ENCODE measurements around the gene SLC24A3. TPM values are rescaled to one million over a fixed set of nuclear protein-coding genes. Genes with fewer than 3 reads are reported as not detected.

SLC24A3 gene
- polyA plus RNA-seq, 1 donor (not counting 4 experiments of a cell fraction or from before 2014, with no cell fraction given): 0.17 TPM

DNA sequence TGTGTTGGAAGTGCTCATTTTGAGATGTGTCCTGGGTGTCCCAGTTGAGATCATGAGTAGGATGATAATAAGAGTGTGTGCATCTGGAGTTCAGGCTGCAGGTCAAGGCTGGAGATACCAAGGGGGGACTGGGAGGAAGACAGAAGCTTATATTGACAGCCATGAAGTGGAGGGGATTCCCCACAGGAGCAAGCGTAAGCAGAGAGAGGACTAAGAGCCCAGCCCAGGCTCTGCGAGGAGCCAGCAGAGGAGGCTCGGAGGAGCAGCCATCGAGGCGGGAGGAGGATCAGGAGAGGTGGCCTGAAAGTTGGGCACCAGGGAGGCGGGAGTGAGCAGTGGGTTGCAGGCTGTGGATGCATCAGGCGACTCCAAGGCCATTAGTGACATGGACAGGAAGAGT is 116.2 kb downstream of the SLC24A3 start:
- DNase-seq (ENCODE audit: low read depth, low spot score) (no peak), FAIRE-seq (no peak)
- Histone ChIP-seq H3K9me3 (ENCODE audit: control insufficient read depth, low read depth, low read length) (no peaks in the 10 kb centered on the region), H3K79me2 (ENCODE audit: control insufficient read depth, insufficient read depth, low read length) (no peaks in the 10 kb centered on the region), H3K4me3 (ENCODE audit: control insufficient read depth in 2 of 3, extremely low read depth in 1 of 3, insufficient read depth in 2 of 3, low read depth in 1 of 3, low read length in 3 of 3) (no peak overlapping the region), H2AFZ (ENCODE audit: control insufficient read depth, low read length) (no peak overlapping the region), H3K27ac (ENCODE audit: control insufficient read depth, insufficient read depth, low read length) (no peak overlapping the region), H3K4me2 (ENCODE audit: control insufficient read depth, extremely low read depth, insufficient read depth, low read depth, low read length) (no peak overlapping the region), H3K27me3 (ENCODE audit: control insufficient read depth, extremely low read depth, insufficient read depth, low read length) (no peaks in the 10 kb centered on the region), H3K9ac (ENCODE audit: control insufficient read depth, extremely low read depth, insufficient read depth, low read length) (no peak overlapping the region), H4K20me1 (ENCODE audit: control insufficient read depth, extremely low read depth, insufficient read depth, low read length) (no peaks in the 10 kb centered on the region), H3K4me1 (ENCODE audit: control insufficient read depth, extremely low read depth, insufficient read depth, low read length) (no peaks in the 10 kb centered on the region), H3K36me3 (ENCODE audit: control insufficient read depth in 2 of 2, extremely low read depth in 1 of 2, insufficient read depth in 2 of 2, low read length in 2 of 2) (no peaks in the 10 kb centered on the region), H3K9me1 (ENCODE audit: control insufficient read depth, extremely low read depth, insufficient read depth, low read length) (no peaks in the 10 kb centered on the region)
- TF ChIP-seq, protein P1, sequence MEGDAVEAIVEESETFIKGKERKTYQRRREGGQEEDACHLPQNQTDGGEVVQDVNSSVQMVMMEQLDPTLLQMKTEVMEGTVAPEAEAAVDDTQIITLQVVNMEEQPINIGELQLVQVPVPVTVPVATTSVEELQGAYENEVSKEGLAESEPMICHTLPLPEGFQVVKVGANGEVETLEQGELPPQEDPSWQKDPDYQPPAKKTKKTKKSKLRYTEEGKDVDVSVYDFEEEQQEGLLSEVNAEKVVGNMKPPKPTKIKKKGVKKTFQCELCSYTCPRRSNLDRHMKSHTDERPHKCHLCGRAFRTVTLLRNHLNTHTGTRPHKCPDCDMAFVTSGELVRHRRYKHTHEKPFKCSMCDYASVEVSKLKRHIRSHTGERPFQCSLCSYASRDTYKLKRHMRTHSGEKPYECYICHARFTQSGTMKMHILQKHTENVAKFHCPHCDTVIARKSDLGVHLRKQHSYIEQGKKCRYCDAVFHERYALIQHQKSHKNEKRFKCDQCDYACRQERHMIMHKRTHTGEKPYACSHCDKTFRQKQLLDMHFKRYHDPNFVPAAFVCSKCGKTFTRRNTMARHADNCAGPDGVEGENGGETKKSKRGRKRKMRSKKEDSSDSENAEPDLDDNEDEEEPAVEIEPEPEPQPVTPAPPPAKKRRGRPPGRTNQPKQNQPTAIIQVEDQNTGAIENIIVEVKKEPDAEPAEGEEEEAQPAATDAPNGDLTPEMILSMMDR (optimal IDR thresholded peaks at IDR 0.05 in 1 of 3, IDR thresholded peaks at IDR 0.05 in 1 of 3, conservative IDR thresholded peaks at IDR 0.05 in 1 of 3; ENCODE audit: extremely low read depth in 1 of 3, insufficient read depth in 2 of 3, low read length in 3 of 3): no peak
- no peak for TF ChIP-seq EZH2 (IDR thresholded peaks at IDR 0.05; ENCODE audit: low read length)
- dilution Hi-C loops (cut with MboI; ENCODE audit: extremely low pct_ligation_motif_present, low sequenced_read_pairs): no loop called here

DNA sequence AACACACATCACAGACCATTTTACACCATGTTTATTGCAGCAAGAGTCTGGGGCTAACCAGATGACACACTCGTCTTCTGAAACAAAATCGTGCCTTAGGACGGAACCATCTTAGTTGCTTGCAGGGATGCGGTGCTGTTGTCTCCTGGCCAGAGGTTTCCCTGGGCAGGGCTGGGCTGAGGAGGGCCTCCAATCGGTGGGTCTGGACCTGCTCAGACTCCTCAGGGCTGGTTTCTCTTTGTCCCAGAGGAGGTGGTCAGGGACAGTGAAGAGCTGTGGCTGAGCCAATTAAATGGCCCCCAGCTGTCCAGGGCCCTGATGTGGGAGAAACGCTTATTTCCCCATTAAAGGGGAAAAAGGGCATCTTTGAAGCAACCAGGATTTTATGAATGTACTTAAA is 117.6 kb downstream of the SLC24A3 start:
- FAIRE-seq (no peak), DNase-seq (ENCODE audit: low read depth, low spot score) (no peak)
- Histone ChIP-seq H2AFZ (ENCODE audit: control insufficient read depth, low read length) (no peak overlapping the region), H3K9me1 (ENCODE audit: control insufficient read depth, extremely low read depth, insufficient read depth, low read length) (no peaks in the 10 kb centered on the region), H3K79me2 (ENCODE audit: control insufficient read depth, insufficient read depth, low read length) (no peaks in the 10 kb centered on the region), H3K9me3 (ENCODE audit: control insufficient read depth, low read depth, low read length) (no peaks in the 10 kb centered on the region), H3K4me3 (ENCODE audit: control insufficient read depth in 2 of 3, extremely low read depth in 1 of 3, insufficient read depth in 2 of 3, low read depth in 1 of 3, low read length in 3 of 3) (no peak overlapping the region), H3K9ac (ENCODE audit: control insufficient read depth, extremely low read depth, insufficient read depth, low read length) (no peak overlapping the region), H4K20me1 (ENCODE audit: control insufficient read depth, extremely low read depth, insufficient read depth, low read length) (no peaks in the 10 kb centered on the region), H3K27me3 (ENCODE audit: control insufficient read depth, extremely low read depth, insufficient read depth, low read length) (no peaks in the 10 kb centered on the region), H3K27ac (ENCODE audit: control insufficient read depth, insufficient read depth, low read length) (no peak overlapping the region), H3K4me2 (ENCODE audit: control insufficient read depth, extremely low read depth, insufficient read depth, low read depth, low read length) (no peak overlapping the region), H3K36me3 (ENCODE audit: control insufficient read depth in 2 of 2, extremely low read depth in 1 of 2, insufficient read depth in 2 of 2, low read length in 2 of 2) (no peaks in the 10 kb centered on the region), H3K4me1 (ENCODE audit: control insufficient read depth, extremely low read depth, insufficient read depth, low read length) (no peaks in the 10 kb centered on the region)
- TF ChIP-seq, protein P1 (optimal IDR thresholded peaks at IDR 0.05 in 1 of 3, IDR thresholded peaks at IDR 0.05 in 1 of 3, conservative IDR thresholded peaks at IDR 0.05 in 1 of 3; ENCODE audit: extremely low read depth in 1 of 3, insufficient read depth in 2 of 3, low read length in 3 of 3): no peak
- TF ChIP-seq EZH2 (IDR thresholded peaks at IDR 0.05; ENCODE audit: low read length): no peak
- dilution Hi-C loops (cut with MboI; ENCODE audit: extremely low pct_ligation_motif_present, low sequenced_read_pairs): no loop called here
